ENCODE results near the gene PSMG4. TPM values are rescaled to one million over a fixed set of nuclear protein-coding genes. Genes with fewer than 3 reads are reported as not detected.

PSMG4 gene
- total and polyA plus RNA-seq, 2 of the 8 experiments (the other 6 are each of a cell fraction or from before 2014, with no cell fraction given) = 40.6 to 113 TPM

DNA sequence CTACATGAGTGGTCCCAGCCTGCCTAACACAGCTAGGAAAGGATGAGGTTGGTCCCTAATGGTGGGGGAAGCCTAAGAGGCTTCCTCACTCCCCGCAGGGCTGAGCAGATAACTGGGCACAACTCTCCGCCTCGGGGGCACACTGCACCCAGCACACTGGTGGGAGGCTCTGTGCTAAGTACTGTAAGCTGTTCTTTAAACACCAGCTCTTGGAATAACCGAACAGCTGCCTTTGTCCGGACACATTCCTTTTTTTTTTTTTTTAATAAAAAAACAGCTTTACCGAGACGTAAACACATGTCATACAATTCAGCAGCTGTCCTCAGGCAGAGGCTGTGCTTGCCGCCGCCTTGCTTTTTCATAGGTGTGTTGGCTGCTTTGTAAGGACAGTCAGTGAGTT lies 6.9 kb downstream of the PSMG4 start:
- H3K4ac ChIP-seq (replicated peaks; ENCODE audit: insufficient read length, low read depth, low read length) = no peak overlapping the region
- FAIRE-seq = no peak

More for the DNA sequence above, 6.9 kb downstream of the PSMG4 start:
- Histone ChIP-seq H2BK120ac (replicated peaks; ENCODE audit: low read depth, low read length) (no peak overlapping the region), H2BK5ac (ENCODE audit: low read depth, low read length) (no peak overlapping the region), H3K23me2 (ENCODE audit: low read depth, low read length) (no peaks in the 10 kb centered on the region), H3K79me1 (ENCODE audit: low read depth, low read length) (peaks cover 19% of the 10 kb centered on the region), H3K4me3 (ENCODE audit: extremely low read depth in 1 of 4, insufficient read depth in 2 of 4, low read depth in 3 of 4, low read length in 4 of 4) (no peak overlapping the region), H2BK20ac (ENCODE audit: low read length) (no peak overlapping the region), H3K9ac (replicated peaks in 1 of 4; ENCODE audit: extremely low read depth in 1 of 4, low read depth in 3 of 4, low read length in 3 of 4) (no peak overlapping the region), H3K18ac (ENCODE audit: extremely low read depth, low read length) (no peak overlapping the region), H3K79me2 (ENCODE audit: control insufficient read depth in 1 of 2, insufficient read depth in 2 of 2, low read length in 2 of 2) (peaks cover 4 to 62% of the 10 kb centered on the region in 2 experiments; a peak in 3 of 4 replicates), H3K9me3 (ENCODE audit: insufficient read depth in 2 of 2, low read depth in 1 of 2, low read length in 1 of 2) (no peaks in the 10 kb centered on the region), H3K14ac (ENCODE audit: insufficient read length) (no peak overlapping the region), H3K4me2 (ENCODE audit: insufficient read depth in 1 of 2, low read depth in 2 of 2, low read length in 2 of 2) (no peak overlapping the region), H2BK15ac (ENCODE audit: low read length) (no peak overlapping the region), H2BK12ac (ENCODE audit: low read depth, low read length) (no peak overlapping the region), H2AK5ac (ENCODE audit: low read depth, low read length) (no peak overlapping the region), H2AFZ (ENCODE audit: low read length) (no peak overlapping the region), H4K20me1 (replicated peaks in 1 of 2; ENCODE audit: control insufficient read depth in 1 of 2, insufficient read depth in 2 of 2, low read length in 2 of 2) (peaks cover 16 to 43% of the 10 kb centered on the region in 2 experiments), H3K23ac (ENCODE audit: insufficient read length) (no peak overlapping the region), H3K36me3 (ENCODE audit: control insufficient read depth in 2 of 4, insufficient read depth in 4 of 4, low read length in 3 of 4) (peaks cover 6 to 49% (median 19%) of the 10 kb centered on the region in 4 experiments; a peak in 7 of 8 replicates), H3K4me1 (replicated peaks in 1 of 4; ENCODE audit: control insufficient read depth in 3 of 4, insufficient read depth in 4 of 4, low read length in 3 of 4) (peaks cover 1 to 5% (median 2%) of the 10 kb centered on the region in 4 experiments; a peak in 2 of 7 replicates), H4K5ac (ENCODE audit: insufficient read length, low read depth, low read length) (no peak overlapping the region), H4K8ac (ENCODE audit: extremely low read depth, insufficient read depth, low read length) (no peak overlapping the region), H3K27ac (ENCODE audit: low read depth, low read length) (no peak overlapping the region), H3K27me3 (replicated peaks in 1 of 4; ENCODE audit: control insufficient read depth in 3 of 4, extremely low read depth in 1 of 4, insufficient read depth in 3 of 4, low read length in 3 of 4) (no peaks in the 10 kb centered on the region), H4K91ac (replicated peaks; ENCODE audit: insufficient read length, low read length) (no peak overlapping the region), H3K56ac (replicated peaks; ENCODE audit: insufficient read length, low read depth, low read length) (no peak overlapping the region)
- WGBS, 2 experiments (ENCODE audit: extremely low coverage in 1 of 2, insufficient coverage in 1 of 2, insufficient read length in 1 of 2, insufficient replicate concordance in 2 of 2, low coverage in 1 of 2, low lambda C conversion rate in 2 of 2, missing lambda C conversion rate in 1 of 2) = 74% methylated on average over 9 of the region's 9 CpGs; no CpG with 5 or more reads in 1 of the 2 experiments
- CTCF ChIA-PET (ENCODE audit: partially characterized antibody) = interaction anchor here (0.7 to 4.4 kb wide), 8 partner anchors 13 to 713 kb away, joined by 3 to 23 read pairs (median 3); no protein-coding TSS in a partner anchor
- TF ChIP-seq CHD2 (IDR thresholded peaks at IDR 0.05; ENCODE audit: low read length) (no peak), RAD21 (IDR thresholded peaks at IDR 0.05 in 1 of 2, conservative IDR thresholded peaks at IDR 0.05 in 1 of 2; ENCODE audit: low read depth in 2 of 2, low read length in 2 of 2) (no peak)
- DNase-seq (ENCODE audit: low read depth in 1 of 2, low spot score in 2 of 2) = no peak
- POLR2A ChIA-PET (ENCODE audit: partially characterized antibody) = interaction anchor here (0.6 to 1.7 kb wide), 2 partner anchors 14 to 347 kb away, joined by 3 to 4 read pairs; no protein-coding TSS in a partner anchor

Measured in H1 (cell line).